ENCODE measurements around the gene RNF130.
A peak's percentile ranks its signal among the peaks of the same experiment; 100 is the strongest.
"Not testable (repeated sequence)": the region's sequence is repeated elsewhere in the genome, so short reads cannot be mapped to it uniquely, and the experiment has no call there.

Gene RNF130

GRCh38 chr5:180102636-180103035, 31.1 kb upstream of the RNF130 start:
- DNase-seq, result no peak

GRCh38 chr5:180101451-180102105, 30.0 kb upstream of the RNF130 start:
- DNase-seq, result no peak

DNA sequence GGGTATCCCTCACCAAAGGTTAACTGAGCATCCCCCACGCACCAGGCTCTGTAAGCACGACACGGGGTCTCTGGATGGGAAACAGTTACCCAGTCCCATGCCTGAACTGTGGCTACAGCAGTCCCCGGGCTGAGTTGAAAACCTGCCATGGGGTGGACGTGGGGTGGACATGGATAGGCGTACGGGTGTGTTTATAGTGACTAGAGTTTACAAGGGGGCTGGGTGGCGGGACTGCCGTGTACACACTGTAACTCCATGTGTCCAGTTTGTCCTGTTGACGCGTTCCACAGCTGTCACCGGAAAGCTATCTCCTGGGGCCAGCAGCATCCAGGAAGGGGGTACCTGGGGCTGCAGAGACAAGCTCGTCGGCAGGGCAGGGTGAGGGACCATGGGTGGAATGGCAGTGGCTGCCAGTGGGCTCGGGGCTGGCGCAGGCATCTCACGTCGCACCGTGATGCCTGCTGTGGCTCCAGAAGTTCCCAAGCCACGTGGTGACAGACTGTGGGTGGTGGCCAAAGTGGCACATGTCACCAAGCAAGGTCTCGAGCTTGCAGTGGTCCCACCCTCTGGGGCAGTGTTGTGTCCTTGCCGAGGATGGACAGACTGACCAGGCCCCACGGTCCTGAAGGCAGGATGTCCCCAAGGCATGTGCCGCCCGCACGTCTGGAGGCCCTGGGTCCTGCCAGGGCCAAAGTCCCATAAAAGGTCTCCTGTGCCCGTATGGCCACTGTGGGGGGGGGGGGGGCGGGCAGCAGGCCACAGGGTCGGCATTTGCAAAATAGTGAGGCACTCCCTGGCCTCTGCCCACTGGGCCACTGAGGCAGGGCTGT, 29.3 kb upstream of the RNF130 start:
- no peak for DNase-seq

GRCh38 chr5:180099733-180100611, 28.4 kb upstream of the RNF130 start:
- DNase-seq, result no peak

DNA sequence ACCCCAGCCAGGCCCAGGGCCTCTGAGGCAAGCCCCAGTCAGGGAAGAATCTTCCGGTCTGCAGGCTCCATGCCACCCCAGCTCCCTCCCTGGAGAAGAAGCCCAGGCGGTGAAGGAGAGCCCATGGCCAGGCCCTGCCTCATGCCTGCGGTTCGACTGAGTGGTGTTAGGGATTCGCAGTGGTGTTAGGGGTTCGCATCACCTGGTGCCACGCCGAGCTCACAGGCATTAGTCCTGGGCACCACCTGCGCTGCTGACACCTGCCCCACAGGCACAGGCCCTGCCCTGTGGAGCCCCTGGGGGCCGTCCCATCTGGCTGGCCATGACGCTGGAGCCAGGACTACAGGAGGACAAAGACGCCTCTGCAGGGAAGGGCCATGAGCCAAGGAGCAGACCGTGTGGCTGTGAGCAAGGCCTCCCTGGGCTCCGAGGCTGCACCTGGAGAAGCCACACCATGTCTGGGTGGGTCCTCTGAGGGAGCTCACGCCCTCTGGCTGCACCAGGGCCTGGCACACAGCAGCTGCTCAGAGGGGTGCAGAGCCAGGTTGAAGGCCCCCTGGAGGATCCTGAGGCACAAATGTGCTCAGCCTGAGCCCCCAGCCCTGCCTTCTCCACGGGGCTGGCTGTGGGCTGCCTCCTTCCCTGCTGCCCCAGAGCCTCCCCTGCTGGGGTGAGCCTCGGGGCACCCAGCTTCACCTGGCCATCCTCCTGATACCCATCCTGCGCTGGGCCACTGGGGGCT, 27.6 kb upstream of the RNF130 start:
- no peak for DNase-seq

DNA sequence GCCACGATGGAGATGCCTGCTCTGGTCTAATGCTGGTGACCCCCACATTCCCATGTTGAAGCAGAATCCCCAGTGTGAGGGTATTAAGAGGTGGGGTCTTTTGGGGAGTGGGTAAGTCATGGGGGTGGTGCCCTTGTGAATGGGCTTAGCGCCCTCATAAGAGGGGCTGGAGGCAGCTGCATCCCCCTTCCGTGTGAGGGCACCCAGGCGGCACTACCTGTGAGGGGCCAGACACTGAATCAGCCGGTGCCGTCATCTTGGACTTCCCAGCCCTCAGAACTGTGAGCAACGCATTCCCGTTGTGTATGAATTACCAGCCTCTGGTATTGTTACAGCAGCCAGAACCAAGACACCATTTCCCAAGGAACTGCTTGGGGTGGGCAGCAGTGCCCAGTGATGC, 27.0 kb upstream of the RNF130 start:
- DNase-seq, result no peak

DNA sequence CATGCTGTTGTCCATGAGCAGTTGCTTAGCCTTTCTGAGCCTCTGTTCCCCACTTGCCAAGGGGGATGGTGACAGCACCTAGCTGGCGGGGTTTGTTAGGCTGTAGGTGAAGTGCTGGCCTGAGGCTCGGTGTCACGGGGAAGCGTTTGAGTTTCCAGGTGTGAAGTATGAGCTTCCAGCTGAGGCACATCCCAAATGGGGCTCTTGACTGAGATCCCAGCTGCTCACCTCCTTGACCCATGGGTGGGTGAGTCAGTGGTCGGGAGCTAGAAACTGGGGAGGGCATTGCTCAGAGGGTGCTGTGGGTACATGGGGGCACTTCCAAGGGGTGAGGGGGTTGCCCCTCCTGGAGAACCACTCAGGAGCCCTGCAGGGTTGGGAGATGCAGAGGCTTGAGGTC, 26.4 kb upstream of the RNF130 start:
- DNase-seq, result no peak

DNA sequence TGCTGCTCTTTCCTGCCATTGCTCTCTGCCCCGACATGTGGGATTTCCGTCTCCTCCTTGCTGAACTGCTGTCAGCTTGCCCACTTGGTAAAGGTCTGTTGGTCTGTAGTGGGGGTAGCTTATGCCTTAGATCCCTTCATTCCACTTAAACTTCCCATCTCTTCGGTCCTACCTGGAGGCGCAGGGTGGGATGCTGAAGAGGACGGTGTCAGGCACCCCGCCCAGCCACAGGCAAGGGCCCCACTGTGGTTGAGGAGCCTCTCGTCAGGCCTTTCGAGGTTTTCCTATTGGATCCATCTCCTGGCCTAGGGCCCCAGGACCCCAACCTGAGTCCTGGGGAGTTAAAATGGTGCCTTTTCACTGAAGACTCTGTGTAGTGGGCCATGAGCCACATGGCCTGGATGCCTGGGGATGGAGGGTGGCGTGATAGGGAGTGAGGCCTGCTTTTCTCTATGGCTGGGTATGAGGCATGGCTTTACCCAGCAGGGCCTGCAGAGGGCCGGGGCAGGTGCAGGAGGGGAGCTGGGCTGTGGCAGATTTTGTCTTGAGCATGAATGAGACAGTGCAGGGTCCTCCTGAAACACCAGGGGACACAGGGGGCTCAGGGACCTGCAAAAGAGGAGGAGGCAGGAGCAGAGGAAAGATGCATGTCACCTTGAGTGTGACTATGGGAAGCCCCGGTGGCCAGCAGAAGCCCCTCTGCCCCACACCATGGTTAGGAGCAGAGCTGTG, 25.8 kb upstream of the RNF130 start:
- DNase-seq, result no peak

GRCh38 chr5:180096616-180097015, 25.1 kb upstream of the RNF130 start:
- DNase-seq, result no peak

DNA sequence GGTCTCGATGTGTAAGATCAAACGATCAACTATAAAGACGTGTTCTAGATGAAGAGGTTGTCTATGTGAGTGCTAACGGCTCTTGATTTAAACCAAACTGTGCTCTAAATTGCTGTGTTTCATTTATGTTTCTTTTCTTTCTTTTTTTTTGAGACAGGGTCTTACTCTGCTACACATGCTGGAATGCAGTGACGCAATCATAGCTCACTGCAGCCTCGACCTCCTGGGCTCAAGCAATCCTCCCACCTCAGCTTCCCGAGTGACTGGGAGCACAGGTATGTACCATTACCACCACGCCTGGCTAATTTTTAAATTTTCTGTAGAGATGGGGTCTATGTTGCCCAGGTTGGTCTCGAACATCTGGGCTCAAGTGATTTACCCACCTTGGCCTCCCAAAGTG, 24.0 kb upstream of the RNF130 start:
- no peak for DNase-seq

DNA sequence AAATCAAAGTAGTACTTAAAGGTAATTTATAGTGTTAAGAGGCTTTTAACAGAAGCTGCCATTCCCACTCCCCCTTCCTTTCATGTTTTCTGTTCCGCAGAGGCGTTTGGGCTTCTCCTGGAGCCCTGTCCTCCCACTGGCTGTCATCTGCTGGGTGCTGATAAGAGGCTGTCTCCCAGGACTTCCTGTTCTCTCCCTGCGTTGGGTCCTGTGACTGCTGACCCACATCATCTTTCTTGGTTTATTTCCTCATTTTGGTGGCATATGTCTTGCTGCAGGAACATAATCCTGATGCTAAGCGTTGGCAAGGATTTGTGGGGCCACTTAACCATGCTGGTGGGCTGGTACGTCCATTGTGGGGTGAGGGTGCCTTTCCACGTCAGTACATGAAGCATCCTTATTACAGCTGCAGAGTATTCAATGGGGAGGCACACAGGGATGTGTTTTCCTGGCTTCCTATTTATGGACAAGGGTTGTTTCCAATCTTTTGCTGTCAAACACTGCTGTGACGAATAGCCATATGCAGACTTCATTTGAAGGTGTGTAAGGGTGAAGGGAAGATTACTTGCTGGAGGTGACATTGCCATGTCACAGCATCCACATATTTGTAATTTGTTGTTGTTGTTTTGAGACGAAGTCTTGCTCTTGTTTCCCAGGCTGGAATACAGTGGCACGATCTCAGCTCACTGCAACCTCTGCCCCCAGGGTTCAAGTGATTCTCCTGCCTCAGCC, 22.3 kb upstream of the RNF130 start:
- DNase-seq, result no peak

- DNase-seq, result no peak
Measured at GRCh38 chr5:180093241-180093640, 21.7 kb upstream of the RNF130 start.

DNA sequence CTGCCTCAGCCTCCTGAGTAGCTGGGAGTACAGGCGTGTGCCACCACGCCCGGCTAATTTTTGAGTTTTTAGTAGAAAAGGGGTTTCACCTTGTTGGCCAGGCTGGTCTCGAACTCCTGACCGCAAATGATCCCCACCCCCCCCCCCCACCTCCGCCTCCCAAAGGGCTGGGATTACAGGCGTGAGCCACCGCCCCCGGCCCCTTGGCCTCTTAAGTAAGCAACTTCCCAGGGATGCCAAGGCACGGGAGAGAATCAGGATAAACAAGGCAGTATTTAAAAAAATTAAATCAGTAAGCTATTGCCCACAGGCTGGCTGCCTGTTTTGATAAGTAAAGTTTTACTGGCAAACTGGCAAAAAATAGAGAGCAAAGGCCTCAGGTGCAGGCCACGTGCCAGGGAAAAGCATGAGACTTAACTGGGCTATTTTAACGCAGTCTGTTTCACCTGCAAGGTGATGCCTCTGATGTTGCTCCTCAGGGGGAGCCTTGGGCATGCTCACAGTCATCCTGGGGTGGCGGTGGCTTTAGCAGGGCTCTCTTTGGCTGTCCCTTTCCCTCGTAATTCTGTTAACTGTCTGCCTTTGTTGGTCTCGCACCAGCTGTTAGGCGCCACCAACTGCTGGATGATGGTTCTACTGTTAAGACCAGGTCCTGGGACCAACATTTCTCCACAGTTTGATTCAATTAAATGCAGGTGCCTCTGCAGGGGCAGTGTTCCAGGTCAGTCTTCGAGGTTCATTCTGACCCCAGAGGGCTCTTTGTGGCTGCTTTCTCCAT, 19.4 kb upstream of the RNF130 start:
- DNase-seq, result no peak

GRCh38 chr5:180090098-180090768, 18.7 kb upstream of the RNF130 start:
- DNase-seq, result peak; percentile 70

GRCh38 chr5:180089628-180090027, 18.1 kb upstream of the RNF130 start:
- DNase-seq, result not testable (repeated sequence)

DNA sequence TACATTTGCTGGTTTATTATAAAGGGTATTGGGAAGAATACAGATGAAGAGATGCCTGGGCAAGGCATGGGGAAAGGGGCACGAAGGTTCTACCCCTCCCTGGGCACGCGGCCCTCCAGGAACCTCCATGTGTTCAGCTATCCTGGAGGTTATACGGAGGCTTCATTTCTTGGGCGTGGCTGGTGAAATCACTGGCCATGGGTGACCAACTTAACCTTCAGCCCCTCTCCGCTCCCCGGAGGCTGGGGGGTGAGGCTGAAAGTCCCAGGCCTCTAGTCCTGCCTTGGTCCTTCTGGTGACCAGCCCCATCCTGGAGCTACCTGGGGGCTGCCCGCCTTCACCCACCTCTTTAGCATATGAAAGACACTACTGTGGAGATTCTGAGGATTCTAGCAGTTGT, 17.0 kb upstream of the RNF130 start:
- DNase-seq, result no peak

- DNase-seq, result no peak
Measured at GRCh38 chr5:180086816-180087399, 15.3 kb upstream of the RNF130 start.

DNA sequence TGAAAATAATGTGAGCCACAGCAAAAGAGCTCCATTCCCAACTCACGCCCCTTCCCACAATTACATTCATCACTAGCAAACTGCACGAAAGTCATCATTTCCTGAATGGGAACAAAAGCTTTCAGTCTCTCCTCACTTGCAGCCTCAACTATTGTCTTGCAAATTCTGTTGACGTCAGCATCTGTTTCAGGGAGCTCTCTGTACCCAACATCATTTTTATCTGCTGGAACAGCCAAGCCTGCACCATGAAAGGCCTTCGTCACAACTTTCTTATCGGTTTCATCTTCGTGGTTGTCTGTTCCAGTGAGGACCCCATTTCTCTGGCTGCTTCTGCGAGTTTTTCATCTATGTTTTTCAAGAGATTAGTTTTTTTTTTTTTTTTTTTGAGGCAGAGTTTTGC, 14.3 kb upstream of the RNF130 start:
- no peak for DNase-seq
